Epidermal melanocyte (primary cell): ENCODE data around the gene BACH2.
"Not testable (repeated sequence)": the region's sequence is repeated elsewhere in the genome, so short reads cannot be mapped to it uniquely, and the experiment has no call there.

ENCODE experiments used
- DNase-seq: peaks from one replicate; pipeline ENCODE4 v3.0.0; 2011; ENCODE audit warnings: low spot score; ENCODE audit not compliant: insufficient read length

Gene BACH2

DNA sequence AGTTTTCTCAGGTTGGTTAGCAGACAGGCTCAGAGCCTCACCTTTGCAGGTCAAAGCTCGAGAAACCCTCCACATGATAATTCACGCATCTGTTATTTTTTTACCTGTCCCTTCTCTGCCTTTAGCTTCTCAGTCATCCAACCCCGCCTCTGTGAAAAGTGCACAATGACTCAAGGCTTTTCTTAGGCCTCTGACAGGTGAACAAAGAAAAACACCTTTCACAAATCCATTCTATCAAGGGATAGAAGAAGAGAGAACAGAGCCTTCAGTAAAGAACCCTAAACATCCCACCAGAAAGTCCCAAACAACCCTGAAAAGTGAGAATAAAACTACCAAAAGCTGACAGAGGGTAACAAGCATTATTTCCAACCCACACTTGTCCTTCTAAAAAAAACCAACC, 224.1 kb downstream of the BACH2 start:
- no peak for DNase-seq

DNA sequence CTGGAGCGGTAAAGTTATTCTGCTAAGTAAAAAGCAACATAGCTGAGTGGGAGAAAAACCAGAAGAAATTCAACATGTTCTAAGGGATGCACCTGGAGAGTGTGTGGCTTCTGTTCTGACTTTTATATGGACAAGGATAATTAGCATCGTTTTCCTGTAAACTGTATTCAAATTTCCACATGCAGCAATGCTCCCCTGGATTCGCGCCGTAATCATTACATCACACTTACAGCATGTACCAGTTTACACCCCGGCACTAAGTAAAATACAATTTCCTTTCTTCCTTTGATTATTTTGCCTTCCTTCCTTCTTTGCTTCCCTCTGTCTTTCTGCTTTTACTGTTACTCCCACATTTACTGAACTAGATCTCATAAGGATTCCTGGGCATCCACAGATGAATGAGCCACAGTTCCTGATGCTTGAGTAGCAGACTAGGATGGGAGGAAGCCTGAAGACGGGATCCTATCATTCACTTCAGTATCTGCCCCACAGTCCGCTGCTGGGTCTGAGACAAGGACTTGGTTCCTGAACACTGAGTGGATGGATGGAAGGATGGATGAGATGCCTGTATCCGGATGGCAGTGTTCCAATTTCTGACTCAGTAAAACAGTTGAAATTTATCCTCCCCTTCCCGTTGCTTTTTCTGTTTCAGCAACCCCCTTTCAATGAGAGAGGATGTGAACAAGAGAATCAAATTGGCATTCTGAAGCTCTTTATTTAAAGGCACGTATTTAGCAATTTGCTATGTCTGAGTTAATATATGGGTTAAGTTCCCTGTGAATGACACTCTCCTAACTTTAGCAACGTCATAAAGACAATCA, 227.7 kb downstream of the BACH2 start:
- no peak for DNase-seq

DNA sequence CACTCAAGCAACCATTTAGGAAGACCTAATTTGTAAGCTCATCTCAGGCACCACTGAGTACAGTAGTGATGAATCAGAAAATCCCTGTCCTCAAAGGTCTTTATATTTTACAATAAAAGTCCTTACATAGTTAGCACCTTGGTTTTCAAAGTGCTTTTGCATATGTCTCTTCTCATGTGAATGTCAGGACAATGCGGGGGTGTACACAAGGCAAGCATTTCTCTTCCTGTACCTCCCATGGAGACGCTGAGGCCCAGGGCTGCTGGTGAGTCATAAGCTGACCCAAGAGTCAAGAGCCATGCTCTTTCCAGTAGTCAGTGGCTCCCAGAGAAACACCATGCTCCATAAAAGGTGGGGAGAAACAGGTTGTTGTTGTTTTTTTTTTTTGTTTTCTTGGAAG, 228.4 kb downstream of the BACH2 start:
- DNase-seq: no peak

DNA sequence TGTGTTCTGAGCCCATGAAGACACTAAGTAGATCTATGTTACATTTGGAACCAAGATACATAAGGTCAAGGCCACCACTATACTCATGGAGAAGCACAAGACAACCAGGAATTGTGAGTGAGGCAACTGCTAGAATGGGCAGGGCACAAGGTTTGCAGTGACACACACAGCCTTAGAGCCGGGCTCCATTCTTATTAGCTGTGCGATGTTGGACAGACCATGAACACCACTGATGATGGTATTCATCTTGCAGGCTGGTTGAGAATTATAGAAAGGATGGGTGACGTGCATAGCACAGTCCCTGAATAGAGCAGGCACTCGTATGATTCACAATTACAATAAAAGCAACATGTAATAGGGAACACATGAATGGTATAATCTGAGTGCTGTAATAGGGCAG, 229.9 kb downstream of the BACH2 start:
- DNase-seq: no peak

DNA sequence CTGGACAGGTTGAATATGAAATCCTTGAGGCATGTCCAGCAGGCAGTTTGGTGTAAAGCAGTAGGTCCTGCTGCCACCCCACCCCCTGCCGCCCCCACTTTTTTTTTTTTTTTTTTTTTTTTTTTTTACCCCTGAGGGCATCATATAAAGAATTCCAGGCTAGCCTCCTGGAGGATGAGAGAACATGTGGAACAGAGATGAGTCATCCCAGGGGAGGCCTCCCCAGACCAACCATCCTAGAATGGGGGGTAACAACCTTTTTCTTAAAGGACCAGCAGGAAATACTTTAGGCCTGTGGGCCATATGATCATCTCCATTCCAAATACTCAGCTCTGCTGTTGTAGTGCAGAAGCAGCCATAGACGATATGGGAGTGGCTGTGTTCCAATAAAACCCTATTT, 231.5 kb downstream of the BACH2 start:
- no peak for DNase-seq

DNA sequence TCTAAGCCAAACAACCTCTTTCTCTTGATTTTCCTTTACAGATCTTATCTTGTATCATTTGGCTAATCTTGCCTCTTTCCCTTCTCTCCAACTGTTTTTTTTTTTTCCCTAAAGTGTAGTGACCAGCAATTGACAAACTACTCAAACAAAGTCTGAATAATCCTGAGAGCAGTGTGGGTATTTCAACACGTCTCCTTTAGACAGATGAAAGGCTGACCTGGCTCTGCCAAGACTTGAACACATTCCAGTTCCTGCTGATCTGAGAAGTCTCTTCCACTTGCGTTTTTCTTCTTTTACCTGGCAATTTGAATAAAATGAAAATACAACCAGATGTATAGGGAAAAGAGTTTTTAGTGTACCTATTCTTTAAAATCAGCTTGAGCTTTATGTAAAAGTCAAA, 234.0 kb downstream of the BACH2 start:
- no peak for DNase-seq

DNA sequence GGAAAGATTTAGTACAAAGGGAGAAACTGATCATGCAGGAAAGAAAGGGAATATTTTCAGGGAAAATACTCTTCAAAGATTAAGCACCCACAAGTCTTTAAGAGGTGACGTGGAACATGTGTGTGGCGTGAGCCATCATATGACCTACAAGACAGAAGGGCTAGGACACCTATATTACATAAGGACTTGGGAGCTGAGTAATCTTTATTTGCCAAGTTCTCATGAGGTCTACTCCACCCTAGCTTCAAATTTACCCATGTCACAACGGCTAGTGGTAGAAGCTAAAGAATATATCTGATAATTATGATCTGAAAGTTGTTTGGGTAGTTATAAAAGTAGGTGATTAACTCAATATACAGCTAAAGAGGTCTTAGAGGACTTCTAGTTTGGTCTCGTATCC, 234.6 kb downstream of the BACH2 start:
- no peak for DNase-seq

DNA sequence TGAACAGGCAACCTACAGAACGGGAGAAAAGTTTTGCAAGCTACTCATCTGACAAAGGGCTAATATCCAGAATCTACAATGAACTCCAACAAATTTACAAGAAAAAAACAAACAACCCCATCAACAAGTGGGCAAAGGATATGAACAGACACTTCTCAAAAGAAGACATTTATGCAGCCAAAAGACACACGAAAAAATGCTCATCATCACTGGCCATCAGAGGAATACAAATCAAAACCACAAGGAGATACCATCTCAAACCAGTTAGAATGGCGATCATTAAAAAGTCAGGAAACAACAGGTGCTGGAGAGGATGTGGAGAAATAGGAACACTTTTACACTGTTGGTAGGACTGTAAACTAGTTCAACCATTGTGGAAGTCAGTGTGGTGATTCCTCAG, 237.5 kb downstream of the BACH2 start:
- DNase-seq: not testable (repeated sequence)

DNA sequence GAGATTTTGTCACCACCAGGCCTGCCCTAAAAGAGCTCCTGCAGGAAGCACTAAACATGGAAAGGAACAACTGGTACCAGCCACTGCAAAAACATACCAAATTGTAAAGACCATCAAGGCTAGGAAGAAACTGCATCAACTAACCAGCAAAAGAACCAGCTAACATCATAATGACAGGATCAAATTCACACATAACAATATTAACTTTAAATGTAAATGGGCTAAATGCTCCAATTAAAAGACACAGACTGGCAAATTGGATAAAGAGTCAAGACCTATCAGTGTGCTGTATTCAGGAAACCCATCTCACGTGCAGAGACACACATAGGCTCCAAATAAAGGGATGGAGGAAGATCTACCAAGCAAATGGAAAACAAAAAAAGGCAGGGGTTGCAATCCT, 240.7 kb downstream of the BACH2 start:
- not testable (repeated sequence) for DNase-seq

DNA sequence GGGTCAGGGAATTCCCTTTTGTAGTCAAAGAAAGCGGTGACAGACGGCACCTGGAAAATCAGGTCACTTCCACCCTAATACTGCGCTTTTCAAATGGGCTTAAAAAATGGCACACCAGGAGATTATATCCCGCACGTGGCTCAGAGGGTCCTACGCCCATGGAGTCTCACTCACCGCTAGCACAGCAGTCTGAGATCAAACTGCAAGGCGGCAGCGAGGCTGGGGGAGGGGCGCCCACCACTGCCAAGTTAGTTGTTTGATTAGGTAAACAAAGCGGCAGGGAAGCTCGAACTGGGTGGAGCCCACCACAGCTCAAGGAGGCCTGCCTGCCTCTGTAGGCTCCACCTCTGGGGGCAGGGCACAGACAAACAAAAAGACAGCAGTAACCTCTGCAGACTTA, 242.4 kb downstream of the BACH2 start:
- DNase-seq: not testable (repeated sequence)

DNA sequence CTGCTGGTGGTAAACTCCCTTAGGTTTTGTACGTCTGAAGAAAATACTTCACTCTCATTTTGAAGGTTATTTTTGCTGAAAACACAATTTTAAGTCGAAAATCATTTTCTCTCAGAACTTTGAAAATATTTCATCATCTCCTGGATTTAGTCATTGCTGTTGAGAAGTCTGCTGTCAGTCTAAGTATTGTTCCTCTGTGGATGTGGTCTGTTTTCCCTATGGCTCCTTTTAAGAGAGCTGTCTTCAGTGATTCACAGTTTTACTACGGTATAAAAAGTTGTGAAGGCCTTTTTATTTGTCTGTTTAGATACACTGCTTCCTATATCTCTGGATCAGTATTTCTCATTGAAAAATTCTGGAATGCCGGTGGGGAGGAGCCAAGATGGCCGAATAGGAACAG, 243.0 kb downstream of the BACH2 start:
- DNase-seq: no peak

DNA sequence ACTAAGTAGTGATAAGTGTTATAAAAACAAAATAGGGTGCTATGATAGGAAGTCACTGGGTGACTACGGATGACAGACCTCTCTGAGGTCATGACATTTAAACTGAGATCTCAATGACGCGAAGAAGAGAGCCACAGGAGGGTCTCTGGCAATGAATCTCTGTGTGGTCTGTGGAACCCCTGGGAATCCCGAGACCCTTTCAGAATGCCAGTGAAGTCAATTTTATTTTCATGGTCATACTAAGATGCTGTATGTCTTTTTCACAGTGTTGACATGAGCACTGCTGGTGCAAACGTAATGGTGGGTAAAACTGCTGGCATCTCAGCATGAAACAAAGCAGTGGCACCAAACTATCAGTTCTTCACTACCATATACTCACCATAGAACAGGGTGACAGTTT, 247.3 kb downstream of the BACH2 start:
- DNase-seq: no peak

DNA sequence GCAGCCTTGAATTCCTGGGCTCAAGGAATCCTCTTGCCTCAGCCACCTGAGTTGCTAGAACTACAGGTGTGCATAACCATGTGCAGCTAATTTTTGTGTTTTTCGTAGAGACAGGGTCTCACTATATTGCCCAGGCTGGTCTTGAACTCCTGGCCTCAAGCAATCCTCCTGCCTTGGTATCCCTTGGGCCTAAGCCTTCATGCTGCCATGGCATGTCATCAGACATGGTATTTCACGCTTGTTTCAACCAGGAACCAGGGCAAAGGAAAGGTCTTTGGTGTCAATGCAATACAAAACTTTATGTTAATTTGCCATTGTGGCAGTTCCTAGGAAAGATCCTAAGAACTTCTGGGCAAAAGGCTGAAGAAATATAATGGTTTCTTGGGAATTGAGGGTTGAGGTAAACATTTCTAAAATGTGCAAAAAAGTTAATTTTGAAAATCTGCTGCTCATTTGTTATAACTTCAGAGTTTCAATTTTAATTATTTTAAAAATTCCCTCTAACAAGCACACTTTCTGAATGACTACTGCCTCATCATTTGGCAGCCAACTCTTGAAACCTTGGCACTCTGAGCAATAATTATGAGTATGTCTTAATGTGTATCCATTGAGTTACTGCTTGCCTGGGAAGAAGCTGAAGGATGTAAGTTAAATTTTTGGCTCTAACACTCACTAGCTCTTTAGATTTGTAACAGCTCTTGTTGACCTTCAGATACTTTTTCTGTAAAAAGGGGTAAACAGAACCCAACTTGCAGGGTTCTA, 248.3 kb downstream of the BACH2 start:
- DNase-seq: no peak

DNA sequence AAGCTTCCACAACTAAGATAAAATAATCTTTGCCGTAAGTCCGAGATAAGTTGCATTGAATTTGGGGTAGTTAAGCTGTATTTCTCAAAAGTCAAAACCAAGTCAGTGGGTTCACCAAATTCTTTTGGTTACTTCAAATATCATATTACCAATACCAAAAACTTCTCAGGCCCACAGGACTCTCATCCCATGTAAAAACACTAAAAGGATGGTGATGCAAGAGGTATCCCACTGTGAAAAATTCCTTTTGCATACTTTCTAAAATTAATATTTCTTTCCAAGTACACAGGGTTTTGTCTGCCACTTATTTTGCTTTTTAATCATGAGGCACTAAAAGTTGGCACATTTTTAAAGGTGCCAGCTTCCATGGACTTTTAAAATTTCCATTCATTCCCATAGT, 251.1 kb downstream of the BACH2 start:
- DNase-seq: no peak

DNA sequence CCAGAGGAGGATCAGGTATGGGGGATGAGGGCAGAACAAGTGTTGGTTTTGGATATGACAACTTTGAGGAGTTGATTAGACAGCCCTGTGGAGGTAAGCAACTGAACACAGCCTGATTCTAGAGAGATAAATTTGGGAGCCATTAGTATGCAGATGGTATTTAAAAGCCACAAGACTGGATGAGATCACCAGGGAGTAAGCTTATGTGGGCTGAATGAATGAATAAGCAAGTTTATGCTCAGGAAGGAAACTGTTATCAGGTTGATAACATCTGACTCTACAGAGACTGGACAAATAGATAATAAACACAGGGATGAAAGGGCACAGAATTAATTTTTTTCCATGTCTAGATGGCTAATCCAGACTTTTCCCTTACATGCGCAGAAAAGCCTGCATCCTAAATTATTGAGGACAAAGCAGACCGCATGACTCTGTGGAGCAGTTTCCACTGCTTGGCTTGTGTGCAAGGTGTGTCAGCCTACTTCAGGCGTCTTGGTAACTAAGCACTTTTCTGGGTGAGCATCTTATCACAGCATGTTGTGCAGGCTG, 251.7 kb downstream of the BACH2 start:
- DNase-seq: no peak

DNA sequence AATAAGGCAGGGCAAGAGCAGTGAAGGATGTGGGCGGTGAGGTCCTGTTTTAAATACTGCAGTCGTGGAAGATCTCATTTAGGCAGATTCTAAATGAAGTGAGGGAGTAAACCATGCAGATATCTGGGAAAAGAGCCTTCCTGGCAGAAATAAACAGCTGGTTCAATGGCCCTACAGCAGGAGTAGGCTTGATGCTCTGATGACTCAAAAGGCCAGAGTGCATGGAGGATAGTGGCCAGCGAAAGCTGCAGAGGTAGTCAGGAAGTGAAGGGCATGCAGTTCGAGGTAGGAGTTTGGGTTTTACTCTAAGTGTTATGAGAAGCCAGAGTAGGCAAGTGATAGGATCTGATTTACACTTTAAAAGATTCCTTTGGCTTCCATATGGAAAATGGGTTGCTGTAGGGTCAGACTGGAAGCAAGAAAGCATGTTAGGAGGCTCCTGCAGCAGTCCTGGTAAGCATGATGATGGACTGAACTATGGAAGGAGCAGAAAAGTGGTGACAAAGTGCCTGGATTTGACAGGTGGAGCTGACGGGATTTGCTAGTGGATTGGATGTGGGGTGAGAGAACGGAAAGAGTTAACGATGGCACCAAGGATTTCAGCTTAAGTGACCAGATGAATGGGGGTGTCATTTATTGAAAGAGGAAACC, 252.3 kb downstream of the BACH2 start:
- no peak for DNase-seq

DNA sequence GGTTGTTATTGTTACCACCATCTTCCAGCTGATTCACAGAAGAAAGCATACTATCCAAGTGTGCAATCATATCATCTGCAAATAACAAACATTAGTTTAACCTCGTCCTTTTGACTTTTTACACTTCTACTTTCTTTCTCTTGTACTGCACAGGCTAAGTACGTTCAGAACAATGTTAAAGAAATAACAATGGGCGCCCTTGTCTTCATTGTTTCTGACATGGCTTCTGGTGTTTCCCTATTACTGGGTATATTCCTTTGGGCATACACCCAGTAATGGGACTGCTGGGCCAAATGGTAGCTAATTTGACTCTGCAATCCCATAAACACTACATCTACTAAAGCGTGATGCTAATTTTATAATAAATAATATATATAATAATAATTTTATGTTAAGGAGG, 255.7 kb downstream of the BACH2 start:
- no peak for DNase-seq

DNA sequence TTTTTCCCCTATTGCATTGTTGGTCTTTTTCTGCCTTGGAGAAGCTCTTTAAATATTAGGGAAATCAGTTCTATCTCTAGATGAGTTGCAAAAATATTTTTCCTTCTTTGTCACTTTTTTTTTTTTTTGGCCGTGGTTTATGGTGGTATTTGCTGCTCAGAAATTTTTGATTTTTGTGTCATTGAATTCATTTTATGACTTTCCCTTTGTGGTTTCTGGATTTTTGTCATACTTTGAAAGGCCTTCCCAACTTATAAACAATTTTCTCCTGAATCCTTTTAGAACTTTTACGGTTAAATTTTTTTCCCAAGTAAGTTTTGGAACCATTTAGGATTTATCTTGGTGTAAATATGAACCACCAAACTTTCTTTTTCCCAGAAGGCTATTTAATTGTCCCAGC, 256.7 kb downstream of the BACH2 start:
- DNase-seq: no peak

DNA sequence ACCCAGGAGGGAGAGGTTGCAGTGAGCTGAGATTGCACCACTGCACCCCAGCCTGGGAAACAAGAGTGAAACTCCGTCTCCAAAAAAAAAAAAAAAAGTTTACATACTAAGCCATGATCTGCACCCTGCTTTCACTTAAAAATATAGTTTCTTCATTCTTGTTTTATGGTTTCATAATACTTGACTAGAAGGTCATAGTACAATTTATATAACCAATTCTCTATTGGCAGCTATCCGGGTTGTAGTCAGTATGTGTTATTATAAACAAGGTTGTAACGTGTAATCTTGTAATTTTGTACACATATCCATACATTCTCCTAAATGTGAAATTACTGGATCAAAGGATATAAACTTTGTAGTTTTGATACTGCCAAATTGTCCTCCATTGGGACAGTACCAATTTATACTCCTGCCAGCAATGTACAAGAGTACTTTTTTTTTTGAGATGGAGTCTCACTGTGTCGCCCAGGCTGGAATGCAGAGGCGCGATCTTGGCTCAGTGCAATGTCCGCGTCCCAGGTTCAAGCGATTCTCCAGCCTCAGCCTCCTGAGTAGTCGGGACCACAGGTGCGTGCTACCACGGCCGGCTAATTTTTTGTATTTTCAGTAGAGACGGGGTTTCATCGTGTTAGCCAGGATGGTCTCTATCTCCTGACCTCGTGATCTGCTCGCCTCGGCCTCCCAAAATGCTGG, 257.5 kb downstream of the BACH2 start:
- DNase-seq: no peak

DNA sequence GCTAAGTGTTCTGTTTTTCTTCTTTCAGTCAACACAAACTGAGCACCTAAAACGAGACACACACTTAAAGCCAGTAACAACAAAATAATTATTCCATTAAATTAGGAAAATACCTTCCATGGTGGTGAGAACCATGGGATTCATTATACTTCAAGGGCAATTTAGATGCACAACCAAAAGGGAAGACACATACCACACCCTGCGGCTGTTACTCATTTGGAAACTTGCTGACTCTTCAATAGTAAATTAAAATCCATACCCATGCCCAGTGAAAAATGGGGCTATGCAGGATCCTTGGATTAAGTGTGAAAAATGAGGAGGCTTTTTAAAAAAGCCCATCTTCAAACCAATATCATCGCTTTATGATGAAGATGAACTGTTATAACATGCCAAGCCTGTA, 259.7 kb downstream of the BACH2 start:
- no peak for DNase-seq

DNA sequence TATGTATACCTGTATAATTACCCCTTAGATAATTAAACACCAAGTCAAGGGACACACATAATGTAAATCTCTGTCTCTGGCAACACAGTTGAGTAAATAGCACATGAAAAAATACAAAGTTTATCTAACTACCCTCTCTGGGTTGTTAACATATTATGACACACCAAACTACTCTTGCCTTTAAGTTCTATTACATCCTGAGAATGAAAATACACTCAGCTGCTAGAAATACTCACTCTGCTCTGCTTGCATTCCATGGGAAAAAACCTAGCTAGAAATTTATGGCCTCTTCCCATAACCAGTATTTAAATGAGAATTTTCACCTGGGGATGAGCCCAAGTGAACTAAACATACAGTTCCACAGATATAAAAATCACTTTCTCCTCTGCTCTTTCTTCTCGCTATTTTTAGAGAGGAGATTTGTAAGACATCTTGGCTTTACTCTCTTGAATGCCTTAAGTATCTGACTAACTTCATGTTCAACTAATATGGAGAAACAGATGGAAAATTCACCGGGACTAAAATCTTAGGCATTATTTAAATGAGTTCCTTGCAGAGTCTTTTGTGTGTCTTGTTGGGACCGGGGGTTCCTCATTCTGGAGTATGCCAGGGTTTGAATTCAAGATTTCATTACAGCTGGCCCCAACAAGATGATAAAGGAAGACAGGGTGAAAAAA, 261.5 kb downstream of the BACH2 start:
- DNase-seq: no peak
